Left renal cortex interstitium (tissue), 4 donors: ENCODE results near the gene STON2. TPM values are rescaled to one million over a fixed set of nuclear protein-coding genes. Genes with fewer than 3 reads are reported as not detected.
"Not testable (repeated sequence)": the region's sequence is repeated elsewhere in the genome, so short reads cannot be mapped to it uniquely, and the experiment has no call there.

Source experiments
- DNase-seq, 4 donors: peaks; one replicate each; pipeline ENCODE4 v3.0.0-alpha.2; 2013; ENCODE audit warnings: low read depth in 4 of 4, low spot score in 2 of 4, missing footprints in 1 of 4
- polyA plus RNA-seq, 4 donors: library from polyadenylated mRNA; unstranded; fragments of 120-200 nt; gene quantifications; one replicate each; pipeline ENCODE4 v1.2.1, GENCODE V29; 2013; ENCODE audit not compliant: insufficient read length in 4 of 4

STON2 gene
- polyA plus RNA-seq, 4 donors, result 33.3 to 63.4 (median 42.2) TPM

- peak in 1 of 4 donors; percentile 62 for DNase-seq
These were observed 15.2 kb downstream of the STON2 start for GRCh38 chr14:81384900-81385299.

- no peak for DNase-seq
These were observed 17.5 kb downstream of the STON2 start for GRCh38 chr14:81382517-81383225.

DNA sequence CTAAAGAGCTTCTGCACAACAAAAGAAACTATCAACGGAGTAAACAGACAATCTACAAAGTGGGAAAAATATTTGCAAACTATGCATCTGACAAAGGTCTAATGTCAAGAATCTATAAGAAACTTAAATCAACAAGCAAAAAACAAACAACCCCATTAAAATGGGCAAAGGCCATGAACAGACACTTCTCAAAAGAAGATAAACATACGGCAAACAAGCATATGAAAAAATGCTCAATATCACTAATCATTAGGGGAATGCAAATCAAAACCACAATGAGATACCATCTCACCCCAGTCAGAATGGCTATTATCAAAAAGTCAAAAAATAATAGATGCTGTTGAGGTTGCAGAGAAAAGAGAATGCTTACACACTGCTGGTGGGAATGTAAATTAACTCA is 20.1 kb downstream of the STON2 start:
- not testable (repeated sequence) for DNase-seq

DNA sequence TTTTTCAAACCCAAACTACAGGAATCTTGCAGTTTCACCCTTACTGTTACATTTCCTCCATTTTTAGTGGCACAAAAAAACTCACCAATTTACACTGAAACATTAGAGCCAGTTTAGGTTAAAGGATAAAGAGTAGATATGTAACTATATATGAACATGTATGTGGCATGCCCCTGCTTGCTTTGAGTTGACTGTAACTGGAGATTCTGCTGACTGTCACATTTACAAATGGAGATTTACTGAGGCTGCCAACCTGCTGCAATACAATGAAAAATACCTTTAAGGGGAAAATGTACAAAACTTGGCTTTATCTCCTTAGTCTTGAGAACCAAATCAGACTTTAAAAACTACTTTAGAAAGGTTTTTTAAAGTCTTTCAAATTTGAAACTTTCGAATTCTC is 28.3 kb downstream of the STON2 start:
- no peak for DNase-seq

- DNase-seq, result no peak
These were observed 32.6 kb downstream of the STON2 start for GRCh38 chr14:81367563-81367962.

DNA sequence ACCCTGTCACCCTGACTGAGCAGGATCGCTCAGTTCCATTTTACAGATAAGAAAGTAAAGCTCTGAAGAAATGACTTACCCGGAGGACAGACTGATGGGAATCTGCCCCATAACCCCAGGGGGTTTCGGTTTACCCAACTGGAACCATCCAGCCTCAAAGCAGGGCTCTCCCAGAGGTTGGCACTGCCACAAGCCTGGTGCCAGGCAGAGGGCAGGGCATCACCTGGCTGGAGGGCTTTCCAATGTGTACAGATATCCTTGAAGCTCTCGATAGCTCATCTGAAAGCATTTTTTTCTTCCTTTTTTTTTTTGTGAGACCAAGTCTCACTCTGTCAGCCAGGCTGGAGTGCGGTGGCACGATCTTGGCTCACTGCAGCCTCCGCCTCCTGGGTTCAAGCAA is 33.2 kb downstream of the STON2 start:
- no peak for DNase-seq

GRCh38 chr14:81366214-81366613 is 33.9 kb downstream of the STON2 start:
- DNase-seq, result no peak

DNA sequence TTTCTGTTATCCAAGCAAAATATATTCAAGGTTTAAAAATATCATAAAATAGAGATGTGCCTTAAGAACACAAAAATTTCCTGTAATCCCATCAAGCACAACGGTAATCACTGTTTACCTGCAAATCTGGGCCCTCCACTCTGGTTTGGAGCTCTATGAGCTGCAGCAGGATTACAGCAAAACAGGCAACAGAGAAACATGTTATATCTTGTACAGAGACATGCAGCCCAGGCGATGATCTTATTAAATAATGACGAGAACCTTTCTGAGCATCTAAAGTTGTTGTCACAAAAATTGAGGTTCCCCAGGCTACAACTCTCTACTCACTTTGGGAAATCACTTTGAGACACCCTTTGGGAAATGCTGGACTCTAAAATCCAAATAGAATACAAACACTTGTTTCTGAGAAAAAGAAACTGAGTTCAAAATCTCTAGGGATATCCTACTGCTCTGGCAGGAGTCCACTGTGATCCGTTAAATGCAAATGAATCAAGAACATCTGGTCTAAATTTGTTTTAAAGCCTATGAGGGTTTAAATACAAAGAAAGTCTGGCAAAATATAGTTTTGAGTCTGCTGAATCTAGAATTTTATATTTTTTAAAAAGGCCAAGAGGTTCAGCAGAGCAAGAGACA is 36.3 kb downstream of the STON2 start:
- no peak for DNase-seq

DNA sequence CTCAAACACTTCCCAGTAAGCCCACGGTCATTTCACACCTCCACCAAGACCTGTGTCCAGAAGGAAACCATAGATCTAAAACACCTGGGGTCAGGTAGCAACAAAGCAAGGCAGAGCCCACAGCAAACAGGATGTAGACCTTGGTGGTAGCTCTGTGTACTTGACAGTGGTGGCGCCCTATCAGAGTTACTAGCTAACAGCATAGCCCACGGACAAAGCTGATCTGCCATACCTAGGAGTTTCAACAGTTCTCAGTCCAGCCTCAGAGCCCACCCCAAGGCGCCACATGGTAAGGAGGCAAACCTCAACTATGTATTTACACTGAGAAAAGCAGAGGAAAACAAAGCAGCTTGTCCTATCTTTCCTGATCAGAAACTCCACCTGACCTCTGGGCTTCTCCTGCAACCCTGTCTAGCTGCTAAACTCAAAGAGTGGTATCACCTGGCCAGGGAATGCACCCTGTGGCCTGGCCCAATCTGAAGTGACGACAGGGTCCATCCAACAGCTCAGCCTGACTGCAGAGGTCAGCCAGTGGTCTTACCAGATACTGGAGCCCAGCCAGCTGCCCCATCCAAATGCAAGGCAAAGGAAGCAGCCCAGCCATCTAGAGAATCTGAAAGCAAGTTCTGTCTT is 46.3 kb downstream of the STON2 start:
- no peak for DNase-seq

GRCh38 chr14:81352413-81352812 is 47.7 kb downstream of the STON2 start:
- no peak for DNase-seq

DNA sequence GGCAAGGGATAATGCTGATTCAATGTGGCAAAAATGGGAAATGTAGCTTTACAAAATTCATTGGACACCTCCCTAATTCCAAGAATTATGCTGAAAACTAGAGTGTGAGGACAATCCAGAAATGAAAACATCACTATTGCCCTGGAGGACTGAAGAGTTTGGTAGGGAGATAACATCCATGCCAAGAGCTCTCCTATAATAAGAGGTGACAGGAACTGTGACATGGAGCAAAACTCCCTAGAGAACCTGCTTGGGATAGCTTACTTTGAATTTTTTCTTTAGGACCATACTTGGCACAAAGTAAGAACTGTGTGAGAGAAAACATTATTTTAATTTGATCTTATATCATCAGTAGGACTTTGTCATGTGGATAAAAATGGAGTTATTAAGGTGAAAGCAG is 48.9 kb downstream of the STON2 start:
- no peak for DNase-seq

DNA sequence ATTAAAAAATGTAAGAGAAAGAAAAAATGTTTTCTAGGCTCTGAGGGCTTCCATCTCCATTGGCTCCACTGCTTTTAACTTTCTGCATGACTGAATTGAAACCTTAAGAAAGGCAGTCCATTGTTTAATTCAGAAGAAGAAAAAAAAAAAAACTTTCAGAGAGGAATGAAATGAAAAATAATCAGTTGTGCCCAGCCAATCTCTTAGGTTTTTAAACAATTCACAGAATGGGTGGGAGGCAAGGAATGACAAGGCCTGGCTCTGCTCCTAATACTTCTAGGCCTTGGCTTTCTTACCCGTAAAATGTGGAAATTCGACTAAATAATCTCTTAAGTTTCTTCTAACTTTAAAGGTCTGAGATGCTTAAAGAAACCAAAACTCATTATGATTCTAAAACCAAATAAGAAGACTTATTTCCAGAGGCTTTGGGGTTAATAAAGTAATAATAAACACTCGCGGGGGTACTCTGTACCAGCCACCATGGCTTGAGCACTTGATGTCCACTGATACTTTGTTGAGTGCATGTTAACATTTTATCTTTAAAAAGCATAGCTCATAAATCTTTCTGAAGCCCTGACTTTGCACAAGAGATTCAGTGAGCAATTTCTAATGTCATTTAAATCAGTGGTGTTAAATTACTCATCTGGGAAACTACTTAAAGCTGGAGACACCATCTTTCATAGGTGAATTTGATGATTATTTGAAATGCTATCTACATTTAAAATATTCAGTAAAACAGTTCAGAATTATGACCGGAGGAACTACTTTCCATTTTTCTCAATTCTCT is 49.6 kb downstream of the STON2 start:
- DNase-seq, result no peak

DNA sequence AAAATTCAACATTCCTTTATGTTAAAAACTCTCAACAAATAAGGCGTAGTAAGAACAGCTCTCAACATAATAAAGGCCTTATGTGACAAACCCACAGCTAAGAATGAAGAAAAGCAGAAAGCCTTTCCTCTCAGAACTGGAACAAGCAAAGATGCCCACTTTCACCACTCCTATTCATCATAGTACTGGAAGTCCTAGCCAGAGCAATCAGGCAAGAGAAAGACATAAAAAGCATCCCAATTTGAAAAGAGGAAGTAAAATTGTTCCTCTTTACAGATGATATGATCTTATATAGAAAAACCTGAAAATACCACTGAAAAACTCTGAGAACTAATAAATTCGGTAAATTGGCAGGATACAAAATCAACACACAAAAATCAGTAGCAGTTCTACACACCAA is 52.1 kb downstream of the STON2 start:
- DNase-seq, result no peak

GRCh38 chr14:81345781-81346180 is 54.3 kb downstream of the STON2 start:
- DNase-seq, result no peak

DNA sequence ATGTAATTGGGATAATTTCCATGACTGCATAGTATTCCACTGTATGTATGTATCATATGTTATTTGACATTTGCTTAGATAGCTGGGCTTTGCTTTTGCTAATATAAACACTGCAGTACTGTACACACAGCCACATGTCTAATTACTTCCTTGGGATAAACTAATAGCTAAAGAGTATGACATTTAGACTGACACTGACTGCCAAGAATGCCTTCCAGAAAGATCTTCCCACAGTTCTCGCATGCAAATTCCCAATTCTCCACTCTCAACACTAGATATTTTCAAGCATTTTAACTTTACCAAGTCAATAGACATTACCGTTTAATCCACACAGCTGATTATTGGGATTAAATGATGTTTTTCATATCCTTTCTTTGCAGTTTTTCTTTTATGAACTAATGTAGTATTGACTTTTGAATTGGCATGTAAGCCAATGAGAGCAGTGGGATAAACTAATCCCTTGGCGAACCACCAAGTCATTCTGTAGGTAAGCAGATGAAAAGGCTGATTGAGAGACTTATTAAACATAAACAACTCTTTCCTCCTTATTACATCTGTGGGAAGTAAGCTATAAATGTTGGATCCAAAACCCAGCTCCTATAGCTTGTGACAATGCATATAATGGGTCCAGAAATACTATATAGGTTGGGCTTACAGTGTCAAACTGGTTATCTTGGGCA is 55.5 kb downstream of the STON2 start:
- no peak for DNase-seq

- no peak for DNase-seq
These were observed 56.4 kb downstream of the STON2 start for GRCh38 chr14:81343701-81344100.

GRCh38 chr14:81342850-81343580 is 57.1 kb downstream of the STON2 start:
- no peak for DNase-seq

GRCh38 chr14:81341781-81342180 is 58.3 kb downstream of the STON2 start:
- no peak for DNase-seq

DNA sequence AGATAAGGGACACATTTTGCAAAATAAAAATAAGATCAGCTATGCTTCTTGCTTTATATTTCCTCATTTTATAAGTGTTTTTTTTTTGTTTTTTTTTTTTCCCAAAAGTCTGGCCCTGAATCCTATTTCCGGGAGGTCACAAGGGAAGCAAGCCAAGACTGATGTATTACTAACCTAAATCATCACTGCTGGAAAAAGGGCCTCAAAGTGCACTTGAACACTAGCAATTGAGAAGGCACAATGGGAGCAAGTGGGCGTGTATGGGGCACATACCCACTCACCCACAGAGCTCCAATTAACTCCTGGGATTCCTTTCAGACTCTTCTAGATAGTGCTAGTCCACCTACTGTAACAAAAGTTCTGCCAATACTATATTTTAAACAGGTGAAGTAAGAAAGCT is 58.8 kb downstream of the STON2 start:
- no peak for DNase-seq

DNA sequence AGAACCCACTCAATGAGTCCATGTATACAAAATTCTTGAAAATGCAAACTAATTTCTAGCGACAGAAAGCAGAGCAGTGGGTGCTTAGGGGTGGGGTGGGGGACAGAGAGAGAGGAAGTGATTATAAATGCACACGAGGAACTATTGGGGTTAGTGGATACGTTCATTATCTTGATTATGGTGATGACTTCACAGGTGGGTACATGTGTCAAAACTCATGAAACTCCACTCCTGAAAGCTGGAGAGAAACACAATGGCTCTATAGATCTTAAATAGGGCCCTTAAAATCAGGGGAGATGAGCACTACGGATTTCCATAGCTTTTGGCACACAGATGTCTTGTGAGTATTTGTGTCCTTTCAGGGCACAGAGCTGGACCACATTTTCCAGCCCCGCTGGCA is 59.9 kb downstream of the STON2 start:
- DNase-seq, result no peak
